Testis (tissue), 3 donors: ENCODE measurements around the gene BRD9. TPM values are rescaled to one million over a fixed set of nuclear protein-coding genes. Genes with fewer than 3 reads are reported as not detected.
"Not testable (repeated sequence)": the region's sequence is repeated elsewhere in the genome, so short reads cannot be mapped to it uniquely, and the experiment has no call there.

ENCODE experiments used
- DNase-seq: peaks from one replicate; pipeline ENCODE4 v3.0.0-alpha.2; 2019
- H3K27ac ChIP-seq, 2 donors: fragments of 200-600 bp; sonication (generic); one replicate each; pipeline ENCODE4 v1.5.1; 2019
- H3K27me3 ChIP-seq: fragments of 200-600 bp; sonication (generic); one replicate; pipeline ENCODE4 v1.5.1; 2019
- H3K36me3 ChIP-seq: fragments of 200-600 bp; sonication (generic); one replicate; pipeline ENCODE4 v1.5.1; 2017; ENCODE audit warnings: low read depth; ENCODE audit errors: missing control alignments
- H3K4me1 ChIP-seq: fragments of 200-600 bp; sonication (generic); one replicate; pipeline ENCODE4 v1.5.1; 2019
- H3K4me3 ChIP-seq, 2 donors: fragments of 200-600 bp; sonication (generic); one replicate each; pipeline ENCODE4 v1.5.1; 2017 to 2019
- H3K9me3 ChIP-seq: fragments of 200-600 bp; sonication (generic); one replicate; pipeline ENCODE4 v1.5.1; 2017
- CTCF ChIP-seq, 3 experiments: fragments of 450-650 bp in 2 of 3; fragments of 200-600 bp in 1 of 3; sonication (generic) in 1 of 3; IDR thresholded peaks; one replicate each; pipeline ENCODE4 v1.5.1; 2016 to 2019; ENCODE audit warnings: antibody characterized with exemption in 3 of 3, mild to moderate bottlenecking in 2 of 3, moderate library complexity in 1 of 3
- POLR2A ChIP-seq: fragments of 450-650 bp; IDR thresholded peaks from one replicate; pipeline ENCODE4 v1.6.1; 2017; ENCODE audit warnings: antibody characterized with exemption, mild to moderate bottlenecking, moderate library complexity
- WGBS, 2 donors: methylation state at CpG; one replicate each; pipeline ENCODE4 v1.1.5; 2018; 5-methylcytosine and 5-hydroxymethylcytosine counted together
- intact Hi-C: fragments of 100-400 bp; cut with DNase I; formaldehyde crosslinking; loops from one replicate; pipeline ENCODE4 v1.15.1; 2023; ENCODE audit warnings: low total_unique reads
- polyA plus RNA-seq: library from polyadenylated mRNA; stranded (reverse); fragments of 350-450 nt; fragmentation: Illumina TruSeq; extraction: RNeasy Lipid Tissue Mini Kit (QIAGEN cat#74804); gene quantifications from one replicate; pipeline ENCODE4 v1.2.3, GENCODE V29; 2014; ENCODE audit warnings: low read depth, low replicate concordance; ENCODE audit not compliant: insufficient read depth
- total RNA-seq, 2 donors: library from RNA; depleted of rRNA; stranded (reverse); fragments of >200 nt; gene quantifications; one replicate each; pipeline ENCODE4 v1.2.3, GENCODE V29; 2016

BRD9 gene
- total and polyA plus RNA-seq, 3 donors from 2014 or later: 51.5 to 101 (median 68.6) TPM

DNA sequence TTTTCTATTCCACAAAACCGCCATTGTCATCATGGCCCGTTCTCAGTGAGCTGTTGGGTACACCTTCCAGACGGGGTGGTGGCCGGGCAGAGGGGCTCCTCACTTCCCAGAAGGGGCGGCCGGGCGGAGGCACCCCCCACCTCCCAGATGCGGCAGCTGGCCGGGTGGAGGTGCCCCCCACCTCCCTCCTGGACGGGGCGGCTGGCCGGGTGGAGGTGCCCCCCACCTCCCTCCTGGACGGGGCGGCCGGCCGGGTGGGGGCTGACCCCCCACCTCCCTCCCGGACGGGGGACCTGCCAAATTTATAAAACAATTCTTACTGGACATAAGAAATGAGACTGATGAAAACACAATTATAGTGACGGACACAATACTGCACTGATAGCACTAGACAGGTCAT lies 64.4 kb downstream of the BRD9 start:
- H3K4me3 ChIP-seq, H3K4me1 ChIP-seq, H3K9me3 ChIP-seq, DNase-seq, H3K36me3 ChIP-seq, intact Hi-C loops, H3K27me3 ChIP-seq, H3K27ac ChIP-seq: not testable (repeated sequence)
- 93 to 95% methylated on average over 12 to 19 of the region's 19 CpGs for WGBS, 2 donors

- intact Hi-C loops, H3K36me3 ChIP-seq, H3K27me3 ChIP-seq, DNase-seq, H3K4me1 ChIP-seq, H3K4me3 ChIP-seq, H3K9me3 ChIP-seq, H3K27ac ChIP-seq: not testable (repeated sequence)
- whole genome bisulfite sequencing, 2 donors: 57% methylated on average over 1 of the region's 1 CpG
These were observed 67.1 kb downstream of the BRD9 start for GRCh38 chr5:825544-825943.

- Histone ChIP-seq H3K4me1 (no peaks in the 10 kb centered on the region), H3K4me3 (no peak overlapping the region), H3K9me3 (no peaks in the 10 kb centered on the region), H3K27ac (no peak overlapping the region), H3K36me3 (no peaks in the 10 kb centered on the region), H3K27me3 (no peaks in the 10 kb centered on the region)
- DNase-seq: no peak
- WGBS, 2 donors: 87 to 89% methylated on average over 8 of the region's 8 CpGs
- intact Hi-C loops: no loop called here
- TF ChIP-seq CTCF (IDR thresholded peaks at IDR 0.05) (no peak), POLR2A (no peak)
These were observed 71.1 kb downstream of the BRD9 start for GRCh38 chr5:821504-821903.

DNA sequence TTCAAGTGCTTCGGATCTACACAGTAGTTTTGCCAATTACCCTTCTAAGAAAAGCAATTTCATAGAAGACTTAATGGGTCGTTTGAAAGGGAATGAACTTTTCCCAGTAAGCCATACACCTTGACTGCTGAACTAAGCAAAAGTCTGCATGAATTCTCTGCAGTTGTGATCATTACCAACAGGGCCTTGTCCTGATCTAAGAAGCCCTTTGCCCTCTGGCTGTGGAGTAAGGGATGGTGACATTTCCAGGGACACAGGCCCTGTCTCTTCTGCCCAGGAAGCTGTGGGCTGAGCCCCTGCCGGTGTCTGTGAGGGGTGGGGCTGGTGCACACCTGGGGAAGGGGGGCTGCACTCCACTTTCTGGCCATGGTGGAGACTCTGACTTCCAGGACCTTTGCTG lies 72.4 kb downstream of the BRD9 start:
- Histone ChIP-seq H3K4me3 (no peak overlapping the region), H3K27me3 (no peaks in the 10 kb centered on the region), H3K36me3 (no peaks in the 10 kb centered on the region), H3K9me3 (no peaks in the 10 kb centered on the region), H3K27ac (no peak overlapping the region), H3K4me1 (no peaks in the 10 kb centered on the region)
- TF ChIP-seq CTCF (IDR thresholded peaks at IDR 0.05): no peak
- no peak for DNase-seq
- 82 to 85% methylated on average over 2 to 3 of the region's 3 CpGs for WGBS, 2 donors
- intact Hi-C loops: no loop called here

- no peaks in the 10 kb centered on the region for H3K9me3 ChIP-seq
- no peak for TF ChIP-seq CTCF (IDR thresholded peaks at IDR 0.05)
- no peak for TF ChIP-seq POLR2A
- H3K27ac ChIP-seq: no peak overlapping the region
- intact Hi-C loops: no loop called here
- no peak for DNase-seq
- no peak overlapping the region for H3K4me3 ChIP-seq
- H3K36me3 ChIP-seq: no peaks in the 10 kb centered on the region
- H3K27me3 ChIP-seq: no peaks in the 10 kb centered on the region
- WGBS, 2 donors: 88 to 90% methylated on average over 3 of the region's 3 CpGs
- H3K4me1 ChIP-seq: no peaks in the 10 kb centered on the region
These were observed 73.5 kb downstream of the BRD9 start for GRCh38 chr5:819078-819477.

- no peak for DNase-seq
These were observed 76.4 kb downstream of the BRD9 start for GRCh38 chr5:816176-816575.

More at GRCh38 chr5:816176-816575, 76.4 kb downstream of the BRD9 start:
- H3K4me1 ChIP-seq: no peaks in the 10 kb centered on the region
- no peaks in the 10 kb centered on the region for H3K36me3 ChIP-seq
- H3K9me3 ChIP-seq: no peaks in the 10 kb centered on the region
- intact Hi-C loops: no loop called here
- H3K4me3 ChIP-seq: no peak overlapping the region
- TF ChIP-seq CTCF (IDR thresholded peaks at IDR 0.05): no peak
- TF ChIP-seq POLR2A: no peak
- no peaks in the 10 kb centered on the region for H3K27me3 ChIP-seq
- 93% methylated on average over 15 of the region's 15 CpGs for WGBS, 2 donors
- H3K27ac ChIP-seq: no peak overlapping the region
